Endometrial microvascular endothelial cells (primary cell): ENCODE measurements around the gene PSMD5. TPM values are rescaled to one million over a fixed set of nuclear protein-coding genes. Genes with fewer than 3 reads are reported as not detected.
"Not testable (repeated sequence)": the region's sequence is repeated elsewhere in the genome, so short reads cannot be mapped to it uniquely, and the experiment has no call there.

ENCODE experiments used
- in situ Hi-C: cut with HindIII; loops from 2 replicates; pipeline ENCODE4 v1.10.0; 2017; ENCODE audit warnings: low sequenced_read_pairs, low pct_unique_long_range_greater_than_20kb; ENCODE audit errors: inconsistent ontology term
- total RNA-seq: library from RNA; depleted of rRNA; stranded (reverse); fragments of >200 nt; gene quantifications from one replicate; pipeline ENCODE4 v1.2.3, GENCODE V29; 2015; ENCODE audit errors: inconsistent ontology term

Gene PSMD5
- total RNA-seq, 1 donor from 2014 or later = 79.1 TPM

- in situ Hi-C loops = no loop called here
Measured at GRCh38 chr9:120832807-120833206, 9.9 kb downstream of the PSMD5 start.

GRCh38 chr9:120830865-120831264, 11.9 kb downstream of the PSMD5 start:
- in situ Hi-C loops = no loop called here

GRCh38 chr9:120830151-120830550, 12.6 kb downstream of the PSMD5 start:
- in situ Hi-C loops = no loop called here

GRCh38 chr9:120829650-120830049, 13.1 kb downstream of the PSMD5 start:
- in situ Hi-C loops = no loop called here

DNA sequence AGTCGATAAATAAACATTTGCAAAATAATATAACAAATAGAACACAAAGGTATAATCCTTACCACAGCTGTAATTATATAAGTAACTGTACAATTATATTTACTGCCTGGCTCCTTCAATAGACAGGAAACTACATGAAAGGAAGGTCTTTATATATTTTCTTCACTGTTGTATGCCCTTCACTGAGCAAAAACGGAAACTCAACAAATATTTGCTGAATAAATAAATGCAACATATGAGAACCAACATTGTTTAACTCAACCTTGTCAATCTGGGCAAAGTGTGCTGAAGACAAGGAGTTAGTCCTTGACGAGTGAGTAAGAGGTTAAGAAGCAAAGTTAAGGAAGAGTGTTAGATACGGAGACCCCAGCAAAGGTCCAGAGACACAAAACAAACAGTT, 22.6 kb downstream of the PSMD5 start:
- in situ Hi-C loops = no loop called here

DNA sequence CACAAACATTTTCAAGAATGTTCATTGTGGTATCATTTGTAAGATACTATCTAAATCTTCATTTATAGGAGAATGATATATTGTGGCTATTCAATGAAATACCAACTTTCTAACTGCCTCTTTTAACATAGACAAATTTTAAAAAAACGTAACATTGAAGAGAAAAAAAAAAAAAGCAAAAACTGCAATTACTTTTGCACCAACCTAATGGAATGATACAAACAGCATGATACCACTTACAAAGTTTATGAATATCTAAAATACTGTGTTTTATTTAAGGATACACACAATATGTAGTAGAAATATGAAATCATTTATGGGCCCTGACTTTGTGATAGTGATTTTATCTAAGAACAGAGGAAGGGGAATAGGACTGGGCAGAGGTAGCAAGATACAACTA, 24.1 kb downstream of the PSMD5 start:
- in situ Hi-C loops = no loop called here

DNA sequence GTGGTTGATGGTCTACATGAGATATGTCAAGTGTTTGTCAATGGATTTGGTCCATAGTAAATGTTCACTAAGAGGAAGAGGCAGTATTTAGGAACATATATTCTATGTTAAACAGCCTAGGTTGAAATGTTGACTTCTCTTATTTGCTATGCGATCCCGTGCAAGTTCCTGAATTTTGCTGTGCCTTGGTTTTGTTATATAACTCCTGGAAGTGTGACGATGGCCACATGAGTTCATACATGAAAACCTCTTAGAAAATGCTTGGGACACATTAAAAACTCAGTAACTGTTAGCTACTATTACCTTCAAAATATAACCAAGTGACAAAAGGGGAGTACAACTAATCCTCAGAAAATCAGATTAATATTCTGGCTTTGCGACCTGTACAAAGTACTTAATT, 27.6 kb downstream of the PSMD5 start:
- in situ Hi-C loops = no loop called here

DNA sequence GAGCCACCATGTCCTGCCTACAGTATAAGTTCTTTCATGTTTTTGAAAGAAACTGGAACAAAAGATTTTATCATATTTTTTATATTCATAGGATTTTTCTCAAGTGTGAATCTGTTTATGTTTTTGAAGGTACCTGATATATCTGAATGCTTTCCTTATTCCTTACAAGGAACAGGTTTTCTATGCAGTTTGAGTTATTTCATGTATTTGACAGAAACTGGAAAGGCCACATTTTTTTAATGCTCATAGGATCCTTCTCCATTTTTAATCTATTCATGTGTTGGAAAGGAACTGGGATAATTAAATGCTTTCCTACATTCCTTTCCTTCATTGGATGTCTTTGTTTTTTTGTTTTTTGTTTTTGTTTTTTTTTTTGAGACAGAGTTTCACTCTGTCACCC, 33.8 kb downstream of the PSMD5 start:
- in situ Hi-C loops = no loop called here

GRCh38 chr9:120807607-120808379, 34.9 kb downstream of the PSMD5 start:
- in situ Hi-C loops = no loop called here

- in situ Hi-C loops = not testable (repeated sequence)
Measured at GRCh38 chr9:120804784-120805363, 37.8 kb downstream of the PSMD5 start.

- in situ Hi-C loops = no loop called here
Measured at GRCh38 chr9:120801441-120801840, 41.3 kb downstream of the PSMD5 start.

GRCh38 chr9:120792898-120793765, 49.6 kb downstream of the PSMD5 start, which contains the start of gene FBXW2:
FBXW2 (minus strand) TSS chr9:120793416; CDS start chr9:120788258, 5,158 bp downstream.
- in situ Hi-C loops = no loop called here

GRCh38 chr9:120791161-120791560, 51.6 kb downstream of the PSMD5 start:
- in situ Hi-C loops = no loop called here

DNA sequence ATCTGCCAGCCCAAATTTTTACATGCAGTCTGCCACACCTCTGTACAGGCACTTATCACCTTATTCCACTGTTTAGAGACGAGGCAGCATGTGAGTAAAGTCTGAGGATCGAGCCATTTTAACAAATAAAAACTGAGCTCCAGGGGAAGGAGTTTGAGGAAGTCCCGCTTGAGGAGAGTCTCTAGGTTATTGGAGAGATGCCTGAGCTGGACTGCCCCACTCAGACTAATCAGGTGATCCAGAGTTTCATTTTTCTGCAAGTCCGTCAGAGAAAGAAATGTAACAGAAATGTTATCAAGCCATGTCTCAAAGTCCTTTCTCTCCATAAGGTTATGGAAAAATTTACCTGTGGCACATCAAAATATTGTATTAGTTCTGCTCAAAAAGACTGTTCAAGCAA, 54.8 kb downstream of the PSMD5 start:
- in situ Hi-C loops = no loop called here

DNA sequence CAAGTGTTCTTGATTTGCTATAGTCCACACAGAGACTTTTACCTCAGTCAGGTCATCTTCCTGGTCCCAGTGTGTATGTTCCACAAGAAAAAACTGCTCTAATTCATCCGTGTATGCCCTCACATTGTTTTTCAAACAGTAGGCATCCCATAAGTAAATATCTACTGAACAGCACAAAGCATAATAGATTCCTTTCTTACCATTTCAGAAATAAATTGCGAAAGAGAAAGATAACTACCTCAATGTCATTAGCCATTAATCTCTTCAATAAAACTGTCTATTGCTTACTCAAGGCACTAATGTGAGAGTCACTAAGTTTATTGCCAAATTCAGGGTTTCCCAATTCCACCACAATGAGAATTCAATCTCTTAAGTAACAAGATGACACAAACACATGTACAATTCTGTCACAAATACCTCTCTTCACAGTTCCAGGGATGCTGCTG, 59.1 kb downstream of the PSMD5 start:
- in situ Hi-C loops = no loop called here

GRCh38 chr9:120781236-120781635, 61.5 kb downstream of the PSMD5 start:
- in situ Hi-C loops = no loop called here

DNA sequence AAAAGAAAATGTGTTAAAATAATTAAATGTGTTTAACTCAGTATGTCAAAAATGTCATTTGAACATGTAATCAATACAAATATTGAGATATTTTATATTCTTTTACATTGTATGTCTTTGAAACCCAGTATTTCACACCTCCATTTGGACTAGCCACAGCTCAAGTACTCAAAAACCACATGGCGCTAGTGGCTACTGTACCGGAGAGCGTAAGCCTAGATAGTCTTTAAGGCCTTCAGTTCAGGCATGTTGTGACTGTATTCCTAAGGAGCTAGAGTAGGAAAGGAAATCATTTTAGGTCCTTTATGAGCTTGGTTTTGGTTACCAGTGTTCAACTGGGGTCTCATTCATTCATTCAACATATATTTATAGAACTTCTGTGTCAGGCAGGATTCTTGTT, 62.4 kb downstream of the PSMD5 start:
- in situ Hi-C loops = no loop called here

- in situ Hi-C loops = no loop called here
Measured at GRCh38 chr9:120779227-120779626, 63.5 kb downstream of the PSMD5 start.

- in situ Hi-C loops = no loop called here
Measured at GRCh38 chr9:120778758-120779157, 64.0 kb downstream of the PSMD5 start.

DNA sequence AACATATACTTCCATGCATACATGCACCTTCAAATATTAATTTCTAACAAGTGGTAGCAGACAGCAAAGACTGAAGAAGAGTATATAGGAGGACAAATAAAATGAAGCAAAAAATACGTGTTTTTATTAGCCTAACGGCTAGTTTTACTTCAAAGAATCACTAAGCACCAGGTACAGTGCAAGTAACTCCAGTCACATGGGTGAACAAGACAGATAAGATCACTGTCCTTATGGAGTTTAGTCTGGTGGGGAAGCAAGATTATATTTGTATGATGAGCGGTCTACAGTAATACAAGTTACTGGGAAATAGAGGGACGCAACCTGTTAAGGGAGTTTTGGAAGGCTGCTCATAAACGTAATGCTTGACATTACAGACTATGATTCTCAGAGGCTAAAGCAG, 65.5 kb downstream of the PSMD5 start:
- in situ Hi-C loops = no loop called here
